GM21423 (cell line): ENCODE measurements around the gene UTS2B.

Experiments
- ATAC-seq: cut with Tn5 transposase; IDR thresholded peaks from one replicate; pipeline ENCODE4 v1.9.1; 2021; ENCODE audit warnings: mild to moderate bottlenecking, moderate library complexity; ENCODE audit not compliant: unreplicated experiment

UTS2B gene

GRCh38 chr3:191328383-191328961, 1.9 kb downstream of the UTS2B start:
- no peak for ATAC-seq

DNA sequence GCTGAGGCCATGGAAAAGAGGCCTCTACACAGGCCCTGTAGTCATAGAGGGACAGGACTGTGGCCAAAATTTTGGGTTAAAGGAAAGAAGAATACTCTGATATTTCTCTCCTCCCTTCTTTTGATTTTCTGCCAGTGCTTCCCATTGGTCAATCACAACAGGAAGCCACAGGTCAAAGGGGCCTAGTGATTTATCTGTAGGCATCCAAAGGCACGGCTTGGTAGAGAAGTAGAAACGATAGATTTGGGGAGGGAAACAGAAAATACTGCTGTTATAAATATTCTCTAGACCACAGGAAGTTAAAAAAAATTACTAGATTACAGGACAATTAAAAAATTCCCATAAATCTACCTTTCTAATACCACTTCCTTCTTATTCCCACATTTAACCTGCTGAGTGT, 2.8 kb downstream of the UTS2B start:
- ATAC-seq = no peak

DNA sequence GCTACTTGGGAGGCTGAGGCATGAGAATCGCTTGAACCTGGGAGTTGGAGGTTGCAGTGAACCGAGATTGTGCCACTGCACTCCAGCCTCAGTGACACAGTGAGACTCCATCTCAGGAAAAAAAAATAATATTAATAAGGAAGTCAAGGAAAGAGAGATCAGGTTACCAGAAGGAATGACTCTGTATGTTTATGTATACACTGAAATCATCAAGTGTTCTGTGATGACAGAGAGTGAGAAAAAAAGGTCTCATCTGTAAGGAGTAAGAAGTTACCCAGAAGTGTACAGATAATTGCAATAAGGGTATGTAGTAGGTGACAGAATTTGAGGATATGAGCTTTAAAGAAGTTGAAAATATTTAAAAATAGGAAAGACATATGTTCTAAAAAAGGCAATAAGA, 5.4 kb downstream of the UTS2B start:
- ATAC-seq = no peak

DNA sequence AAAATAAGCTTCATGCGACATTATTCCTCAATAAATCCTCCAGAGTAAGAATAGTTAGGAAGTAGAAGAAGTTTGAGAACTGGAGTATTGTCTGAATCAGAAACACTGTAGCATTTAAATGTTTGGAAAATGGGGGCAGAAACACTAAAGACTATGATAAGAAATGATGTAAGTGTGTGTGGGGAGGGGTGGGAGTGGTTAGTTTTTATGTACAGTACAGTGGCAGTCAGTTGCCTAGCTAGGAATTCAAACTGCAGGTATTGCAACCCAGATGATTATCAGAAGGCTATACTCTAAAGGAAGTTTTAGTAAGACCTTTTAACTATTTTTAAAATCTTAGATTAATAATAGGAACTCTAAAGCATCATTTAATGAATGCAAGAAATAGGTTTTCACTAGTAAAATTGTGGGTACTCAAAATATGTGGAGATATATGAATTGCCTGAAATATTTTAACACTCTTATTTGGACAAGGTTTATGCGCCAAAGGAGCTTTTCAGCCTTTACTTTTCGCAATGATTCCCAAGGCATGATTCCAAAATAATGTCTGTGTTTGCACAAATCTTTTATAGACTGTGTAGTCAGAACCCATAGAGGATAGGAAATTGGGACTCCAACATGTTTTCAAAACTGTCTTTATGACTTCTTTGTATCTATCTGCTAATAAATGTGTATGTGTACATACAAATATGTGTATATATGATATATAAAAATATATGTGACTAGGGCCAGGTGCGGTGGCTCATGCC, 9.1 kb downstream of the UTS2B start:
- no peak for ATAC-seq

DNA sequence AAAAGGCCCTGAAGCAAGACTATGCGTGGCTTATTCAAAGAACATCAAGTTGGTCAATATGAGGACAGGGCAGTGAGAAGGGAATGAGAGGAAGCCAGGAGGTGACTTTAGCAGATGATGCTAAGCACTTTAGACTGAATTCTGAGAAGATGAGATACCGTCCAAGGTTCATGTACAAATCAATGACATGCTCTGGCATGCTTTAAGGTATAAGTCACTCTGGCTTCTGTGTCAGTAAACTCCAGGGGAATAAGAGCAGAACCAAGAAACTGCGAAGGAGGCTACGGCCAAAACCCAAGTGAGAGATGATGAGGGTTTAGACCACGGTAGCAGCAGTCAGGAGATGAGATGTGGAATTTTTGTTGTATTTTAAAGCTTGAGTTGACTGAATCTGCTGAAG, 10.0 kb downstream of the UTS2B start:
- ATAC-seq = no peak

DNA sequence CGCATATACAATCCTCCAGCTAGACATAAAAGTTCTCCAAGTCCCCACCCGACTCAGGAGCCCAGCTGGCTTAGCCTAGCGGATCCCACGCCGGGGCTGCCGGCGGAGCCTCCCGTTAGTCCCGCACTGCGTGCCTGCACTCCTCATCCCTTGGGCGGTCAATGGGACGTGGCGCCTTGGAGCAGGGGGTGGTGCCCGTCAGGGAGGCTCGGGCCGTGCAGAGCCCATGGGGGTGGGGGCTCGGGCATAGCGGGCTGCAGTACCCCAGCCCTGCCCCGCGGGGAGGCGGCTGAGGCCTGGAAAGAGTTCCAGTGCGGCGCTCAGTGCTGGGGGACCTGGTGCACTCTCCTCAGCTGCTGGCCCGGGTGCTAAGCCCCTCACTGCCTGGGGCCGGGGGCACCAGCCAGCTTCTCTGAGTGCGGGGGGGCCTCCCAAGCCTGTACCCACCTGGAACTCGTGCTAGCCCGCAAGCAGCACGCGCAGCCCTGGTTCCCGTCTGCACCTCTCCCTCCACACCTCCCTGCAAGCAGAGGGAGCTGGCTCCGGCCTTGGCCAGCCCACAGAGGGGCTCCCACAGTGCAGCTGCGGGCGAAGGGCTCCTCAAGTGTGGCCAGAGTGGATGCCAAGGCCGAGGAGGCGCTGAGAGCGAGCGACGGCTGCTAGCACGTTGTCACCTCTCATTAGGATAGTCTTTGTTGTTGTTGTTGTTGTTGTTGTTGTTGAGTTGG, 13.3 kb downstream of the UTS2B start:
- ATAC-seq = no peak

GRCh38 chr3:191314109-191314728, 16.1 kb downstream of the UTS2B start:
- no peak for ATAC-seq

GRCh38 chr3:191313296-191313695, 17.0 kb downstream of the UTS2B start:
- no peak for ATAC-seq

- ATAC-seq = no peak
Observed at GRCh38 chr3:191307341-191307740, 23.0 kb downstream of the UTS2B start.

GRCh38 chr3:191306428-191306827, 23.9 kb downstream of the UTS2B start:
- ATAC-seq = no peak

DNA sequence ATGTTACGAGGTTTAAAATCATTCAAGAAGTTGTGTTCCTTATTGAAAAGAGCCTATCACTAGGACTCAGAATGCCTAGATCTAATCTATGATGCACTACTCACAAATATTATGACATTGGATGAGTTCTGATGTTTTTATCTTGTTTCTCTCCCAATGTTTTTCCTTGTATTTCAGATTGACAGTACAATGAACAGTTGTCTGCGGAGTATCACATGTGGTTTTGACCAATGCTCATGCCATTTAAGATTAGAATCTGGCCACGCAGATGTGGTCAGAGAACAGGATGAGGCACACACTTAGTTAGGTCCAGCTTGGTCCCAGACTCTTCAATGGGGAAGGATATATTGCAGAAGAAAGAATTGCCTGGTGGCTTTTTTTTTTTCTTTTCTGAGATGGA, 26.7 kb downstream of the UTS2B start:
- no peak for ATAC-seq

DNA sequence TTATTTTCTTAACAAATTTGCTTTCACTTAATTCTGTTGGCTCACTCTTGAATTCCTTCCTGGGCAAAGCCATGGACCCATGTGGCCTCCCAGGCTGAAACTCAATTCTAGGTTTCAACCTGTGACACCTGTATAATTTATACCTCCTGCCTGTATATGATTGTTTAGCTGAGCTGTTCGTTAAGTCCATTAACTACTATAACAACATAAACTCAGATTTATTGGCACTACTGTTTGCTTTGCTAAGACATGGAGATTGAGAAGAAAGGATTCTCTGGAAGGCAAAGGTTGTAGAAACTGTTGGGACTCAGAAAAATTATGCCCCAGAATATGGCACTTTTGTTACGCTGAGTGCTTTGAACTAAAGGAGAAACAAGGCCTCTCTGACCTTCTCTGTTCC, 27.9 kb downstream of the UTS2B start:
- no peak for ATAC-seq

DNA sequence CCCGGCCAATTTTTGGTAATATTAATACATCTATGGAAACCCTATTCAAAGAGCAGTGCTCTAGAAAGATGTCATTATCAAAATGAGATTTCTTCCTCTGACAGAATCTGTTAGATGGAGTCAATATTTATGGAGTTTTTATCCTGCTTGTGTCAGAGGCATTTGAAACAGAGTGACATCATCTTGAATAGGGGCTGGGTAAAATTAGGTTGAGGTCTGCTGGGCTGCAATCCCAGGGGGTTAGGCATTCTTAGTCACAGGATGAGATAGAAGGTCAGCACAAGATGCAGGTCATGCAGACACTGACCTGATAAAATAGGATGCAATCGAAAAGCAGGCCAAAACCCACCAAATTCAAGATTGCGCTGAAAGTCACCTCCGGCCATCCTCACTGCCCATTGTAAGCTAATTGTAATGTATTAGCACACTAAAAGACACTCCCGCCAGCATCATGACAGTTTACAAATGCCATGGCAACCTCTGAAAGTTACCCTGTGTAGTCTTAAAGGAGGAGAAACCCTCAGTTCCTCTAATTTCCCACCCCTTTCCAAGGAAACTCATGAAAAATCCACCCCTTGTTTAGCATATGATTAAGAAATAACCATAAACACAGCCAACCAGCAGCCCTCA, 28.4 kb downstream of the UTS2B start:
- ATAC-seq = no peak

- ATAC-seq = peak; percentile 69
Observed at GRCh38 chr3:191301017-191301416, 29.3 kb downstream of the UTS2B start.

- ATAC-seq = peak; percentile 18
Observed at GRCh38 chr3:191300422-191300821, 29.9 kb downstream of the UTS2B start.

DNA sequence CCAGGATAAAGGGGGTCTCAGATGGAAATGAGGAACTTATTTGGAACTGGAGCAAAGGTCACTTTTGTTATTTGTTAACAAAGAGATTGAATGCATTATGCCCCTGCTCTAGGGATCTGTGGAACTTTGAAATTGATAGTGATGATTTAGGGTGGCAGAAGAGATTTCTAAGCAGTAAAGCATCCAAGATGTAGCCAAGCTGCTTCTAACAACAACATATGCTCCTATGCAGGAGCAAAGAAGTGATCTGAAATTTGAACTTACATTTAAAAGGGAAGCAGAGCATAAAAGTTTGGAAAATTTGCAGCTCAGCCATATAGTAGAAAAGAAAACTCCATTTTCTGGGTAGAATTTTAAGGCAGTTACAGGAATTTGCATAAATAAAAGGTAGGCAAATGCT, 31.5 kb downstream of the UTS2B start:
- no peak for ATAC-seq

DNA sequence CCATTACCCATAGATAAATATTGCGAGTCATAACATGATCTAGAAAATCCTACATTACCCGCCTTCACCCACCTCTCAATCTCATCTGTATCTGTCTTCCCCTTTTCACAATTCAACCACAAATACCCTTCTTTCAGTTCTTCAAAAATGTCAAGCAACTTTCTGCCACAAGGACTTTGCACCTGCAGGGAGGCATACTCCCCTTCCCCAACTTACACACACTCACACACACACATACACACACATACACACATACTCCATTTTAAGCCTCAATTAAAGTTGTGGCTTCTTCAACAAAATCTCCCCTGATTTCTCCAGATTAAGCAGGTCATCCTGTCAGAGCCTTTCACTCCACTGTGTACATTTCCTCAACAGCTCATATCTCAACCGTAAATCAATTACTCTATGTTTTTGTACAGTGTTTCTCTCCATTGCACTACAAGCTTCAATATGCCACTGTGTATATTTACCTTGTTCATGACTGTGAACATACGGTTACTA, 34.2 kb downstream of the UTS2B start:
- ATAC-seq = peak; percentile 88

DNA sequence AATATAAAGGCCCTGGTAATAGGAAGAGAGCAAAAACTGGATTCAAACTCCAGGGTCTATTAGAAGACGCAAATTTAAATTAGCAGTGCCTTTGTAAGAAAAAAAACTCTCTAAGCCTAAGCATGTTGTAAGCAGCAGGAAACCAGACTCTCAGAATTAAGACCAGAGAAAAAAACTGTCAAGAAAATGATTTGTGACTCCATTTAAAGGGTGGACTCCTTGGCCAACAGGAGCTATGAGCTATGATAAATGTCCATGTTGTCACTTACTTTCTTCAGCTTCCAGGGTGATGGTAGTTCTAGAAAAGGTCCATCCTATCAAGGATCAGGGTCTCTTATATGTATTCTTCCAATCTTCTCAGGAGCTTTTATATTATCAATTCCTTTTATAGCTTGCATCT, 36.0 kb downstream of the UTS2B start:
- ATAC-seq = no peak

DNA sequence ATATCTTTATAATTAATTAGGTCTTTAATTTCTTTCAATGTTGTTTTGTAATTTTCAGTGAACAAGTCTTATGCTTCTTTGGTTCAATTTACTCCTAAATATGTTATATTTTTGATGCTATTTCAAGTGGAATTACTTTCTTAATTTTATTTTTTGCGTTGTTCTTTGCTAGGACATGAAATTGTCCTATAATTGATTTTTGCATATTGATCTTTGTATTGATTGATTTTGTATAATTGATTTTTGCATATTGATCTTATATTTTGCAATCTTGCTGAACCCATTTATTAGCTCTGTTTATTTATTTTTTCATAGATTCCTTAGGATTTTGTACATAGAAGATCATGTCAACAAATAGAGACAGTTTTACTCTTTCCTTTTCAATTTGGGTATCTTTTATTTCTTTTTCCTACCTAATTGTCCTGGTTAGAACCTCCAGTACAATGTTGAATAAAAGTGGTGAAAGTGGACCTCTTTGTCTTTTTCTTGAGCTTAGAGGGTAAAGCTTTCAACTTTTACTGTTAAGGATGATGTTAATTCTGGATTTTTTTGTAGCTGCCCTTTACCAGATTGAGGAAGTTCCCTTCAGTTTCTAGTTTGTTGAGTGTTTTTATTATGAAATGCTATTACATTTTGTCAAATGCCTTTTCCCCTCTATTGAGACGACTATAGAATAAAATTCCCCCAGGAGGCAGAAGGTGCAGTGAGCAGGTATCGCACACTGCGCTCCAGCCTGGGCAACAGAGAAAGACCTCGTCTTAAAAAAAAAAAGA, 37.9 kb downstream of the UTS2B start:
- ATAC-seq = no peak

- ATAC-seq = peak; percentile 79
Observed at GRCh38 chr3:191290311-191291025, 39.9 kb downstream of the UTS2B start.
